ENCODE results near the gene TMEM270. TPM values are rescaled to one million over a fixed set of nuclear protein-coding genes. Genes with fewer than 3 reads are reported as not detected.
"Not testable (repeated sequence)": the region's sequence is repeated elsewhere in the genome, so short reads cannot be mapped to it uniquely, and the experiment has no call there.

The TMEM270 gene
- polyA plus RNA-seq, 12 donors: not detected

GRCh38 chr7:73852500-73852899, 8.5 kb upstream of the TMEM270 start:
- no peak for DNase-seq

- no peak for DNase-seq
Measured at GRCh38 chr7:73856941-73857340, 4.0 kb upstream of the TMEM270 start.

GRCh38 chr7:73858807-73859206, 2.2 kb upstream of the TMEM270 start:
- no peak for DNase-seq

GRCh38 chr7:73861305-73861704, 346 bp downstream of the TMEM270 start:
- DNase-seq: no peak

GRCh38 chr7:73864981-73865711, 4.2 kb downstream of the TMEM270 start:
- no peak for DNase-seq

GRCh38 chr7:73865738-73866445, 4.9 kb downstream of the TMEM270 start:
- no peak for DNase-seq

GRCh38 chr7:73866446-73866767, 5.4 kb downstream of the TMEM270 start:
- no peak for DNase-seq

- DNase-seq: no peak
Measured at GRCh38 chr7:73869011-73869798, 8.2 kb downstream of the TMEM270 start.

- no peak for DNase-seq
Measured at GRCh38 chr7:73870041-73870492, 9.1 kb downstream of the TMEM270 start.

GRCh38 chr7:73871163-73872011, 10.4 kb downstream of the TMEM270 start:
- peak; percentile 66 for DNase-seq

GRCh38 chr7:73872056-73872908, 11.3 kb downstream of the TMEM270 start:
- no peak for DNase-seq

- DNase-seq: no peak
Measured at GRCh38 chr7:73876361-73876760, 15.4 kb downstream of the TMEM270 start.

GRCh38 chr7:73876973-73877372, 16.0 kb downstream of the TMEM270 start:
- no peak for DNase-seq

- DNase-seq: no peak
Measured at GRCh38 chr7:73879977-73880681, 19.2 kb downstream of the TMEM270 start.

GRCh38 chr7:73880755-73881328, 19.9 kb downstream of the TMEM270 start:
- DNase-seq: no peak

GRCh38 chr7:73881352-73882046, 20.5 kb downstream of the TMEM270 start:
- DNase-seq: no peak

GRCh38 chr7:73882047-73882402, 21.1 kb downstream of the TMEM270 start:
- no peak for DNase-seq

GRCh38 chr7:73884867-73885422, 24.0 kb downstream of the TMEM270 start:
- not testable (repeated sequence) for DNase-seq
